OCI-LY1 (cell line): ENCODE measurements around the gene EVC2.
A peak's percentile ranks its signal among the peaks of the same experiment; 100 is the strongest.

Experiments used
- H2AFZ ChIP-seq: fragments of 200-600 bp; sonication (generic), shearing (Covaris generic); 2 replicates; pipeline ENCODE4 v1.6.0; 2014; ENCODE audit warnings: antibody characterized with exemption, mild to moderate bottlenecking, low read length
- H3F3A ChIP-seq: fragments of 200-600 bp; sonication (generic), shearing (Covaris generic); 2 replicates; pipeline ENCODE4 v1.6.0; 2014; ENCODE audit warnings: mild to moderate bottlenecking, antibody characterized with exemption, low read length, moderate library complexity; ENCODE audit not compliant: insufficient read depth
- H3K27ac ChIP-seq: fragments of 200-600 bp; sonication (generic); 2 replicates; pipeline ENCODE4 v1.5.1; 2014; ENCODE audit warnings: low read length, mixed run types, mild to moderate bottlenecking, low read depth; ENCODE audit not compliant: poor library complexity, severe bottlenecking
- H3K27me3 ChIP-seq: fragments of 200-600 bp; sonication (generic); 2 replicates; pipeline ENCODE4 v1.6.0; 2014; ENCODE audit warnings: antibody characterized with exemption, mild to moderate bottlenecking, low read length, moderate library complexity; ENCODE audit not compliant: insufficient read depth
- H3K36me3 ChIP-seq: fragments of 200-600 bp; sonication (generic); 2 replicates; pipeline ENCODE4 v1.6.1; 2014; ENCODE audit warnings: mild to moderate bottlenecking, antibody characterized with exemption, low read length, moderate library complexity, mixed read lengths; ENCODE audit not compliant: insufficient read depth
- H3K4me1 ChIP-seq: fragments of 200-600 bp; sonication (generic); 2 replicates; pipeline ENCODE4 v1.5.1; 2014; ENCODE audit warnings: mild to moderate bottlenecking, low read length, moderate library complexity; ENCODE audit not compliant: insufficient read depth, severe bottlenecking
- H3K4me2 ChIP-seq: fragments of 200-600 bp; sonication (generic), shearing (Covaris generic); 2 replicates; pipeline ENCODE4 v1.6.1; 2014; ENCODE audit warnings: low read length
- H3K4me3 ChIP-seq: fragments of 200-600 bp; sonication (generic); 2 replicates; pipeline ENCODE4 v1.5.1; 2014; ENCODE audit warnings: low read length, low read depth, mild to moderate bottlenecking, mixed read lengths; ENCODE audit not compliant: poor library complexity, severe bottlenecking
- H3K79me2 ChIP-seq: fragments of 200-600 bp; shearing (Covaris generic); 2 replicates; pipeline ENCODE4 v1.6.1; 2016; ENCODE audit warnings: mixed run types, low read length, mixed read lengths; ENCODE audit not compliant: insufficient read depth
- H3K9ac ChIP-seq: fragments of 200-600 bp; sonication (generic), shearing (Covaris generic); 2 replicates; pipeline ENCODE4 v1.6.1; 2014; ENCODE audit warnings: mild to moderate bottlenecking, low read length, mixed read lengths
- H3K9me2 ChIP-seq: fragments of 200-600 bp; sonication (generic), shearing (Covaris generic); 2 replicates; pipeline ENCODE4 v1.6.1; 2014; ENCODE audit warnings: low read depth, mild to moderate bottlenecking, low read length, mixed read lengths
- H3K9me3 ChIP-seq: fragments of 200-600 bp; shearing (Covaris generic); 2 replicates; pipeline ENCODE4 v1.6.1; 2014; ENCODE audit warnings: low read length, mixed read lengths
- H4K20me1 ChIP-seq: fragments of 200-600 bp; sonication (generic), shearing (Covaris generic); 2 replicates; pipeline ENCODE4 v1.6.0; 2016; ENCODE audit warnings: mild to moderate bottlenecking, low read length; ENCODE audit not compliant: insufficient read depth
- CTCF ChIP-seq: fragments of 200-600 bp; sonication (generic), shearing (Covaris generic); IDR thresholded peaks from 2 replicates; pipeline ENCODE4 v1.5.1; 2017; ENCODE audit warnings: mild to moderate bottlenecking, antibody characterized with exemption, low read length, moderate library complexity, mixed read lengths
- EZH2 ChIP-seq: fragments of 200-600 bp; sonication (generic), shearing (Covaris generic); IDR thresholded peaks from 2 replicates; pipeline ENCODE4 v1.8.0; 2017; ENCODE audit warnings: borderline replicate concordance, mixed run types, mild to moderate bottlenecking, antibody characterized with exemption, low read length, moderate library complexity, mixed read lengths

The EVC2 gene

GRCh38 chr4:5707366-5707765 lies 993 bp downstream of the EVC2 start:
- Histone ChIP-seq H3K27me3 (no peaks in the 10 kb centered on the region), H3K4me3 (peak overlapping the region; percentile 80), H3K9me2 (no peaks in the 10 kb centered on the region), H3K36me3 (peaks cover 12% of the 10 kb centered on the region), H3K27ac (peak overlapping the region; percentile 39), H3K9ac (peak overlapping the region; percentile 95), H3K4me2 (peak overlapping the region; percentile 93), H2AFZ (no peak overlapping the region), H3F3A (no peaks in the 10 kb centered on the region), H3K9me3 (no peaks in the 10 kb centered on the region), H3K79me2 (no peaks in the 10 kb centered on the region), H4K20me1 (no peaks in the 10 kb centered on the region), H3K4me1 (peaks cover 48% of the 10 kb centered on the region)
- no peak for TF ChIP-seq EZH2
- TF ChIP-seq CTCF = no peak

GRCh38 chr4:5706486-5707290 lies 1.7 kb downstream of the EVC2 start:
- TF ChIP-seq EZH2 (no peak), CTCF (no peak)

GRCh38 chr4:5705647-5706320 lies 2.6 kb downstream of the EVC2 start:
- H3K27me3 ChIP-seq = no peaks in the 10 kb centered on the region
- H2AFZ ChIP-seq = no peak overlapping the region
- no peak overlapping the region for H3K27ac ChIP-seq
- no peaks in the 10 kb centered on the region for H3K79me2 ChIP-seq
- no peaks in the 10 kb centered on the region for H4K20me1 ChIP-seq
- H3K9me3 ChIP-seq = no peaks in the 10 kb centered on the region
- H3F3A ChIP-seq = no peaks in the 10 kb centered on the region
- H3K9me2 ChIP-seq = no peaks in the 10 kb centered on the region
- TF ChIP-seq EZH2 (no peak), CTCF (no peak)
- peaks cover 13% of the 10 kb centered on the region for H3K36me3 ChIP-seq
- no peak overlapping the region for H3K4me2 ChIP-seq
- H3K9ac ChIP-seq = no peak overlapping the region
- H3K4me1 ChIP-seq = peaks cover 38% of the 10 kb centered on the region
- H3K4me3 ChIP-seq = no peak overlapping the region

More at GRCh38 chr4:5706486-5707290, 1.7 kb downstream of the EVC2 start:
- peak overlapping the region; percentile 80 for H3K4me3 ChIP-seq
- H3K27ac ChIP-seq = no peak overlapping the region
- H3K9ac ChIP-seq = no peak overlapping the region
- H2AFZ ChIP-seq = no peak overlapping the region
- no peaks in the 10 kb centered on the region for H3K9me3 ChIP-seq
- H3F3A ChIP-seq = no peaks in the 10 kb centered on the region
- no peaks in the 10 kb centered on the region for H3K27me3 ChIP-seq
- H4K20me1 ChIP-seq = no peaks in the 10 kb centered on the region
- H3K79me2 ChIP-seq = no peaks in the 10 kb centered on the region
- peaks cover 13% of the 10 kb centered on the region for H3K36me3 ChIP-seq
- H3K4me2 ChIP-seq = peak overlapping the region; percentile 93; the same call in 1 of the 2 replicates
- H3K4me1 ChIP-seq = peaks cover 41% of the 10 kb centered on the region
- no peaks in the 10 kb centered on the region for H3K9me2 ChIP-seq
